Osteoblast (primary cell): Measurements from ENCODE around the gene TENM4. TPM values are rescaled to one million over a fixed set of nuclear protein-coding genes. Genes with fewer than 3 reads are reported as not detected.

Source experiments
- DNase-seq: peaks from one replicate; pipeline ENCODE4 v3.0.0; 2011; ENCODE audit warnings: low spot score, mixed read lengths; ENCODE audit not compliant: insufficient read length; ENCODE audit errors: missing footprints
- H2AFZ ChIP-seq: 2 replicates; pipeline ENCODE4 v1.6.0; 2011; ENCODE audit warnings: mild to moderate bottlenecking, low read length
- H3K27ac ChIP-seq: 2 replicates; pipeline ENCODE4 v1.5.1; 2011; ENCODE audit warnings: mild to moderate bottlenecking, low read depth, low read length, moderate library complexity
- H3K27me3 ChIP-seq: 2 replicates; pipeline ENCODE4 v1.6.0; 2012; ENCODE audit warnings: mild to moderate bottlenecking, control low read depth, inconsistent platforms, low read length, moderate library complexity; ENCODE audit not compliant: insufficient read depth
- H3K36me3 ChIP-seq: 2 replicates; pipeline ENCODE4 v1.5.1; 2011; ENCODE audit warnings: mild to moderate bottlenecking, low read length, control low read depth, moderate library complexity; ENCODE audit not compliant: insufficient read depth
- H3K4me1 ChIP-seq: 2 replicates; pipeline ENCODE4 v1.5.1; 2011; ENCODE audit warnings: mild to moderate bottlenecking, low read length, control low read depth, moderate library complexity; ENCODE audit not compliant: insufficient read depth
- H3K4me2 ChIP-seq: 2 replicates; pipeline ENCODE4 v1.6.0; 2011; ENCODE audit warnings: mild to moderate bottlenecking, low read length; ENCODE audit not compliant: insufficient read depth
- H3K4me3 ChIP-seq: fragments of 200-600 bp; sonication (generic); 3 replicates; pipeline ENCODE4 v1.5.1; 2012; ENCODE audit warnings: mild to moderate bottlenecking, low read length, inconsistent platforms; ENCODE audit not compliant: insufficient read depth
- H3K79me2 ChIP-seq: 2 replicates; pipeline ENCODE4 v1.6.0; 2012; ENCODE audit warnings: mild to moderate bottlenecking, low read length, control low read depth, inconsistent platforms; ENCODE audit not compliant: insufficient read depth
- H3K9me3 ChIP-seq: 2 replicates; pipeline ENCODE4 v1.5.1; 2011; ENCODE audit warnings: low read depth, low read length, control low read depth
- H4K20me1 ChIP-seq: 2 replicates; pipeline ENCODE4 v1.6.0; 2012; ENCODE audit warnings: mild to moderate bottlenecking, low read length, control low read depth; ENCODE audit not compliant: insufficient read depth
- total RNA-seq: library from RNA; depleted of rRNA; stranded (reverse); fragments of >200 nt; gene quantifications from 2 replicates; pipeline ENCODE4 v1.2.3, GENCODE V29; 2012
- TF ChIP-seq, protein P1 (sequence below): IDR thresholded peaks from 2 replicates; pipeline ENCODE4 v1.5.1; 2011; ENCODE audit warnings: mild to moderate bottlenecking, low read depth, low read length, moderate library complexity; ENCODE audit errors: extremely low read depth

TENM4 gene
- total RNA-seq, 1 donor: 63.3 TPM

DNA sequence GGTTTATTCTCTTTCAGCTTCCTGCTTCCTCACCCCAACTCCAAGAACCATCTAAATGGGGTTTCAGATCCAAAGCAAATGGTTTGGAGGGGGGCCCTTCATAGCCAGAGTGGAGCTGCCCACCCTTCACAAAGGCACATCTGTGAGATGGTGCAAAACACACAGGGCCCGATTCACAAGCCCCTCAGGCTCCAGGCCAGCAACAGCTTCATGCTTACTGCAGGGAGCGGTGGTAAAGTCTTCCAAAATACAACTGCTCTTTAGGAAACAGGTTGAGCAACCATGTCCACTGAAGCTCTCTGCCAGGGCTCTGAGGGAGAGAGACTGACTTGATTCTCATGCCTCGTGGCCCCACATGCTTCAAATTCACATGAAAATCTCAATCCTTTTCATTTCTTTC lies 653.1 kb downstream of the TENM4 start:
- TF ChIP-seq, protein P1, sequence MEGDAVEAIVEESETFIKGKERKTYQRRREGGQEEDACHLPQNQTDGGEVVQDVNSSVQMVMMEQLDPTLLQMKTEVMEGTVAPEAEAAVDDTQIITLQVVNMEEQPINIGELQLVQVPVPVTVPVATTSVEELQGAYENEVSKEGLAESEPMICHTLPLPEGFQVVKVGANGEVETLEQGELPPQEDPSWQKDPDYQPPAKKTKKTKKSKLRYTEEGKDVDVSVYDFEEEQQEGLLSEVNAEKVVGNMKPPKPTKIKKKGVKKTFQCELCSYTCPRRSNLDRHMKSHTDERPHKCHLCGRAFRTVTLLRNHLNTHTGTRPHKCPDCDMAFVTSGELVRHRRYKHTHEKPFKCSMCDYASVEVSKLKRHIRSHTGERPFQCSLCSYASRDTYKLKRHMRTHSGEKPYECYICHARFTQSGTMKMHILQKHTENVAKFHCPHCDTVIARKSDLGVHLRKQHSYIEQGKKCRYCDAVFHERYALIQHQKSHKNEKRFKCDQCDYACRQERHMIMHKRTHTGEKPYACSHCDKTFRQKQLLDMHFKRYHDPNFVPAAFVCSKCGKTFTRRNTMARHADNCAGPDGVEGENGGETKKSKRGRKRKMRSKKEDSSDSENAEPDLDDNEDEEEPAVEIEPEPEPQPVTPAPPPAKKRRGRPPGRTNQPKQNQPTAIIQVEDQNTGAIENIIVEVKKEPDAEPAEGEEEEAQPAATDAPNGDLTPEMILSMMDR: no peak
- no peaks in the 10 kb centered on the region for H3K79me2 ChIP-seq
- H2AFZ ChIP-seq: no peak overlapping the region
- no peak for DNase-seq
- no peaks in the 10 kb centered on the region for H4K20me1 ChIP-seq
- peaks cover 48% of the 10 kb centered on the region for H3K4me1 ChIP-seq
- H3K36me3 ChIP-seq: no peaks in the 10 kb centered on the region
- no peaks in the 10 kb centered on the region for H3K9me3 ChIP-seq
- no peak overlapping the region for H3K4me2 ChIP-seq
- no peaks in the 10 kb centered on the region for H3K27me3 ChIP-seq
- no peak overlapping the region for H3K4me3 ChIP-seq
- H3K27ac ChIP-seq: no peak overlapping the region

DNA sequence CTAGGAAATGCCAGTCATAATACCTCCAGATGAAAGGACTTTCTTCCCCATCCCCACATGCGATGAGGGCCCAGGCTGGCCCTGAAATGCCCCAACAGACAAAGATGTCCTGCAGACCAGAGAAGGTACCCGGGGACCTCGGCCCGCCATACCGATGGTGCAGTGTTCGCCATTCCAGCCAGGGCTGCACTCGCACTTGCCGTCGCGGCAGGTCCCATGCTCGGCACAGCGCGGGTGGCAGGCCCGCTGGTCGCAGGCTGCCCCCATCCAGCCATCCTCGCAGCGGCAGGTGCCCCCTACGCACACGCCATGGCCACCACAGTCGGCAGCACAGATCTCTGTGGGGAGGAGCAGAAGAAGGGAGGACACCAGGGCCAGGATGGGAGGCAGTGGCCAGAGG lies 654.1 kb downstream of the TENM4 start:
- no peak overlapping the region for H2AFZ ChIP-seq
- no peak for DNase-seq
- H3K4me2 ChIP-seq: no peak overlapping the region
- no peaks in the 10 kb centered on the region for H3K36me3 ChIP-seq
- H3K4me3 ChIP-seq: no peak overlapping the region
- no peaks in the 10 kb centered on the region for H3K79me2 ChIP-seq
- peaks cover 42% of the 10 kb centered on the region for H3K4me1 ChIP-seq
- no peak overlapping the region for H3K27ac ChIP-seq
- H4K20me1 ChIP-seq: no peaks in the 10 kb centered on the region
- no peaks in the 10 kb centered on the region for H3K9me3 ChIP-seq
- TF ChIP-seq, protein P1: no peak
- H3K27me3 ChIP-seq: no peaks in the 10 kb centered on the region

DNA sequence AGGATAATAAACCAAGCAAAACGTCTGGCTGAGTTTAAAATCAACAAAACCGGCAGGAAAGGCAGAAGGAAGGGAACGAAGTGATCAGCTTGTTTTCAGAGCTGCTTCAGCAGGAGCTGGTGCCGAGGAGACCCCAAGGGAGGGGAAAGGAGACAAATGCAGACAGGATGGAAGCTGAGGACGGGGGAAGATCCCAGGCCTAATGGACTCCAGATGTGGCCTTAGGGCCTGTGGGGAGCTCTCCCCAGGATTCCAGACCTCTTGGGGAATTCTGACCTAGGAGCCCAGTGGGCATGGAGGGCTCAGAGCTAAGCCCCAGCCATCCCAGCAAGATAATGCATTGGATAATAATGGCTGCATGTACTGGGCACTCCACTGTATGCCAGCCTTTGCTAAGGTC lies 654.7 kb downstream of the TENM4 start:
- no peaks in the 10 kb centered on the region for H3K27me3 ChIP-seq
- no peaks in the 10 kb centered on the region for H3K36me3 ChIP-seq
- no peaks in the 10 kb centered on the region for H4K20me1 ChIP-seq
- H3K79me2 ChIP-seq: no peaks in the 10 kb centered on the region
- H3K4me3 ChIP-seq: no peak overlapping the region
- peak overlapping the region; percentile 18 for H3K4me2 ChIP-seq
- no peaks in the 10 kb centered on the region for H3K9me3 ChIP-seq
- H3K27ac ChIP-seq: no peak overlapping the region
- DNase-seq: no peak
- no peak overlapping the region for H2AFZ ChIP-seq
- peaks cover 39% of the 10 kb centered on the region for H3K4me1 ChIP-seq
- TF ChIP-seq, protein P1: no peak

DNA sequence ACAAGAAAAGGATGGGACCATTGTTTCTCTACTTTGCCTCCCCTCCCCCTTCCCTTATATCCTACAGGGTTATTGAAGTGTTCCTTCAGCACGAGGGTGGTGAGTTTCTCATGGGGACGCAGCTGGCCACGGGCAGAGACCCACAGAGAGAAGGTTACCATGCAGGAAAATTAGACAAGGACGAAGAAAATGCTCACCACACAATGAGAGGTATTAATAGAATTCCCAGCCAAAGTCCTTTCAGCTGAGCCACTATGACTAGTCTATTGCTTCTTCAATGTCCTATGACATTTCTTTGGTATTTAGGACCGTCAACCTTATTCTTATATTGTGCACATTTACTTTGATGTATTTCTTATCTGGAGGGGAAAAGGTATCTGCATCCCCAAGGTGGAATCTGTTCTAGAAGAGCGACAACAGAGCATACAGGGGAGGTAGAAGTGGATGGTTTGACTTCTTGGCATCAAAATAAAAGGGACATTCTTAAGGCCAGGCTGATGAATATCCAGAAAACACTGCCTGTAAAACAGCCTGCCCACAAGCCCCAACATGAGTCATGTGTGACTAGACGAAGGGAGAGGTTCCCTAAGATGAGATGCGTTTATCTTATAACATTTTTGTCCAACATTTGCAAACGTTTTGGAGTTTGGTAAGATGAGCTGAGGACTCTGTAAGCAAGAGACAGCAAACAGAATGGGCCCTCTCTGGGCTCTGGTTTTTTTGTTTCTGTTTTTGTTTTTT lies 656.3 kb downstream of the TENM4 start:
- Histone ChIP-seq H3K27ac (peak overlapping the region; percentile 55), H3K4me1 (peaks cover 35% of the 10 kb centered on the region), H3K4me3 (no peak overlapping the region), H3K9me3 (no peaks in the 10 kb centered on the region), H3K4me2 (peak overlapping the region; percentile 35), H2AFZ (no peak overlapping the region), H3K27me3 (no peaks in the 10 kb centered on the region), H3K36me3 (no peaks in the 10 kb centered on the region), H3K79me2 (no peaks in the 10 kb centered on the region), H4K20me1 (no peaks in the 10 kb centered on the region)
- peak; percentile 90 for DNase-seq
- TF ChIP-seq, protein P1: no peak
